ENCODE data around the gene ATP13A1. TPM values are rescaled to one million over a fixed set of nuclear protein-coding genes. Genes with fewer than 3 reads are reported as not detected.

Gene ATP13A1
- total and polyA plus RNA-seq, 2 donors (not counting 3 experiments of a cell fraction or from before 2014, with no cell fraction given) = 36.9 to 48.7 TPM

GRCh38 chr19:19606021-19606420 is 57.5 kb downstream of the ATP13A1 start:
- Histone ChIP-seq H4K20me1 (replicated peaks; ENCODE audit: control insufficient read depth, extremely low read depth, insufficient read depth, low read length) (no peaks in the 10 kb centered on the region), H3K4me3 (replicated peaks in 1 of 3; ENCODE audit: insufficient read depth in 1 of 3, low read depth in 1 of 3, low read length in 3 of 3) (no peak overlapping the region), H3K27ac (ENCODE audit: insufficient read depth, low read depth, low read length) (no peak overlapping the region), H3K79me2 (ENCODE audit: control insufficient read depth, insufficient read depth, low read length) (no peaks in the 10 kb centered on the region), H3K9me1 (replicated peaks; ENCODE audit: control insufficient read depth, extremely low read depth, insufficient read depth, low read length) (no peaks in the 10 kb centered on the region), H3K4me2 (ENCODE audit: insufficient read depth, low read length) (no peak overlapping the region), H2AFZ (ENCODE audit: low read depth, low read length) (no peak overlapping the region), H3K36me3 (ENCODE audit: control insufficient read depth in 2 of 2, extremely low read depth in 1 of 2, insufficient read depth in 2 of 2, low read length in 2 of 2) (no peaks in the 10 kb centered on the region), H3K9ac (replicated peaks; ENCODE audit: extremely low read depth, insufficient read depth, low read length) (no peak overlapping the region), H3K27me3 (ENCODE audit: control insufficient read depth in 2 of 2, insufficient read depth in 2 of 2, low read length in 2 of 2) (no peaks in the 10 kb centered on the region), H3K9me3 (replicated peaks; ENCODE audit: control insufficient read depth, insufficient read depth, low read length) (no peaks in the 10 kb centered on the region), H3K4me1 (ENCODE audit: control insufficient read depth, extremely low read depth, insufficient read depth, low read length) (no peaks in the 10 kb centered on the region)
- TF ChIP-seq MYC (IDR thresholded peaks at IDR 0.05; ENCODE audit: low read depth, low read length) (no peak), EZH2 (IDR thresholded peaks at IDR 0.05; ENCODE audit: borderline replicate concordance, low read depth, low read length, severe bottlenecking) (no peak), MAX (IDR thresholded peaks at IDR 0.05; ENCODE audit: insufficient read depth, insufficient read length) (no peak)
- no TSS peak for BruUV-seq (replicated peaks)
- ChIA-PET POLR2A (no interaction called here), CTCF (no interaction called here)
- dilution Hi-C loops (cut with MboI; ENCODE audit: extremely low pct_ligation_motif_present, low sequenced_read_pairs) (no loop called here), intact Hi-C loops (cut with micrococcal nuclease) (no loop called here)
- FAIRE-seq (no peak), DNase-seq (ENCODE audit: low read depth, low spot score) (no peak)

- H4K20me1 ChIP-seq (replicated peaks; ENCODE audit: control insufficient read depth, extremely low read depth, insufficient read depth, low read length) = no peaks in the 10 kb centered on the region
- ChIA-PET CTCF (interaction anchor here (1.0 to 1.5 kb wide), 3 partner anchors 48 to 71 kb away, joined by 3 to 4 read pairs (median 3); no protein-coding TSS in a partner anchor), POLR2A (no interaction called here)
- dilution Hi-C loops (cut with MboI; ENCODE audit: extremely low pct_ligation_motif_present, low sequenced_read_pairs) = no loop called here
- no peaks in the 10 kb centered on the region for H3K4me1 ChIP-seq (ENCODE audit: control insufficient read depth, extremely low read depth, insufficient read depth, low read length)
- FAIRE-seq (no peak), DNase-seq (ENCODE audit: low read depth, low spot score) (no peak)
- no TSS peak for BruUV-seq (replicated peaks)
- intact Hi-C loops (cut with micrococcal nuclease) = no loop called here
- H3K4me2 ChIP-seq (ENCODE audit: insufficient read depth, low read length) = no peak overlapping the region
- no peaks in the 10 kb centered on the region for H3K79me2 ChIP-seq (ENCODE audit: control insufficient read depth, insufficient read depth, low read length)
- H3K27me3 ChIP-seq (ENCODE audit: control insufficient read depth in 2 of 2, insufficient read depth in 2 of 2, low read length in 2 of 2) = no peaks in the 10 kb centered on the region
- no peak overlapping the region for H3K4me3 ChIP-seq (replicated peaks in 1 of 3; ENCODE audit: insufficient read depth in 1 of 3, low read depth in 1 of 3, low read length in 3 of 3)
- no peak overlapping the region for H2AFZ ChIP-seq (ENCODE audit: low read depth, low read length)
- H3K27ac ChIP-seq (ENCODE audit: insufficient read depth, low read depth, low read length) = no peak overlapping the region
- no peak overlapping the region for H3K9ac ChIP-seq (replicated peaks; ENCODE audit: extremely low read depth, insufficient read depth, low read length)
- H3K9me1 ChIP-seq (replicated peaks; ENCODE audit: control insufficient read depth, extremely low read depth, insufficient read depth, low read length) = no peaks in the 10 kb centered on the region
- no peaks in the 10 kb centered on the region for H3K9me3 ChIP-seq (replicated peaks; ENCODE audit: control insufficient read depth, insufficient read depth, low read length)
- H3K36me3 ChIP-seq (ENCODE audit: control insufficient read depth in 2 of 2, extremely low read depth in 1 of 2, insufficient read depth in 2 of 2, low read length in 2 of 2) = no peaks in the 10 kb centered on the region
- no peak for TF ChIP-seq GATA2 (IDR thresholded peaks at IDR 0.05; ENCODE audit: insufficient read depth, insufficient read length, low read depth, low read length)
- TF ChIP-seq FOS (IDR thresholded peaks at IDR 0.05; ENCODE audit: borderline replicate concordance, insufficient read depth, low read length) = no peak
- no peak for TF ChIP-seq POLR2AphosphoS5 (IDR thresholded peaks at IDR 0.05; ENCODE audit: insufficient read depth, low read depth, low read length)
- TF ChIP-seq CTCF (IDR thresholded peaks at IDR 0.05; ENCODE audit: extremely low read depth in 1 of 2, insufficient read depth in 1 of 2, low read depth in 1 of 2, low read length in 2 of 2) = no peak
- TF ChIP-seq MYC (IDR thresholded peaks at IDR 0.05; ENCODE audit: low read depth, low read length) = no peak
- TF ChIP-seq JUN (IDR thresholded peaks at IDR 0.05; ENCODE audit: borderline replicate concordance, insufficient read depth, insufficient read length, low read depth) = no peak
- TF ChIP-seq MAX (IDR thresholded peaks at IDR 0.05; ENCODE audit: insufficient read depth, insufficient read length) = no peak
- no peak for TF ChIP-seq POLR2A (IDR thresholded peaks at IDR 0.05; ENCODE audit: low read depth, low read length)
- TF ChIP-seq EZH2 (IDR thresholded peaks at IDR 0.05; ENCODE audit: borderline replicate concordance, low read depth, low read length, severe bottlenecking) = no peak
These were observed 60.7 kb downstream of the ATP13A1 start for GRCh38 chr19:19602713-19603324.
